WTC11 (cell line): ENCODE data around the gene ZBTB7C. TPM values are rescaled to one million over a fixed set of nuclear protein-coding genes. Genes with fewer than 3 reads are reported as not detected.

Source experiments
- ATAC-seq: fragments of 200-7000 bp; cut with Tn5 transposase; 2 replicates; pipeline ENCODE4 v1.10.0; 2021; ENCODE audit warnings: mild to moderate bottlenecking, moderate library complexity
- CTCF ChIA-PET: fragments of 300-600 bp; sonication (Branson Sonifier 250); formaldehyde crosslinking; loops from one replicate; lab custom pipeline; 2021; ENCODE audit warnings: antibody characterized with exemption; lab: Charles Lee
- POLR2A ChIA-PET: fragments of 350-600 bp; sonication (Branson Sonifier 250); formaldehyde crosslinking; loops from one replicate; lab custom pipeline; 2021; ENCODE audit warnings: antibody characterized with exemption; lab: Charles Lee
- DNase-seq: peaks from one replicate; pipeline ENCODE4 v3.0.0; 2021; ENCODE audit warnings: low spot score
- H3K27ac Mint-ChIP-seq: 2 replicates; pipeline ENCODE4 v1.8.0; 2021; ENCODE audit warnings: mixed read lengths
- H3K27me3 Mint-ChIP-seq: 2 replicates; pipeline ENCODE4 v1.8.0; 2021; ENCODE audit warnings: low read depth, mild to moderate bottlenecking, moderate library complexity, mixed read lengths
- H3K36me3 Mint-ChIP-seq: 2 replicates; pipeline ENCODE4 v1.8.0; 2021; ENCODE audit warnings: mixed read lengths
- H3K4me1 Mint-ChIP-seq: 2 replicates; pipeline ENCODE4 v1.8.0; 2022; ENCODE audit warnings: mixed read lengths
- H3K4me3 Mint-ChIP-seq: 2 replicates; pipeline ENCODE4 v1.8.0; 2021; ENCODE audit warnings: mild to moderate bottlenecking, moderate library complexity, mixed read lengths
- H3K9me3 Mint-ChIP-seq: 2 replicates; pipeline ENCODE4 v1.8.0; 2021; ENCODE audit warnings: mixed read lengths
- CDX4 ChIP-seq: fragments of 250-450 bp; sonication (Bioruptor Pico); IDR thresholded peaks from 2 replicates; pipeline ENCODE4 v1.9.0; 2021; ENCODE audit warnings: moderate library complexity, mild to moderate bottlenecking, inconsistent platforms, borderline replicate concordance
- E2F1 ChIP-seq: sonication (generic); formaldehyde crosslinking; IDR thresholded peaks from 2 replicates; pipeline ENCODE4 v1.8.0; 2022; ENCODE audit warnings: mild to moderate bottlenecking, missing genetic modification reagents
- EMX1 ChIP-seq: fragments of 250-450 bp; sonication (Bioruptor Pico); IDR thresholded peaks from 2 replicates; pipeline ENCODE4 v1.8.0; 2021; ENCODE audit warnings: mild to moderate bottlenecking
- ESRRA ChIP-seq: sonication (generic); formaldehyde crosslinking; IDR thresholded peaks from 2 replicates; pipeline ENCODE4 v1.8.1; 2022; ENCODE audit warnings: mild to moderate bottlenecking, missing genetic modification reagents, borderline replicate concordance
- FOXJ3 ChIP-seq: sonication (generic); formaldehyde crosslinking; IDR thresholded peaks from 2 replicates; pipeline ENCODE4 v1.9.0; 2021; ENCODE audit warnings: missing genetic modification reagents, mild to moderate bottlenecking, borderline replicate concordance
- GRHL2 ChIP-seq: fragments of 250-450 bp; sonication (Bioruptor Pico); IDR thresholded peaks from 2 replicates; pipeline ENCODE4 v1.8.0; 2022; ENCODE audit warnings: mild to moderate bottlenecking, moderate library complexity; ENCODE audit not compliant: insufficient replicate concordance, severe bottlenecking
- GTF2I ChIP-seq: fragments of 250-450 bp; sonication (Bioruptor Pico); conservative IDR thresholded peaks from 2 replicates; pipeline ENCODE4 v1.4.0; 2021; ENCODE audit warnings: mild to moderate bottlenecking
- JAZF1 ChIP-seq: fragments of 250-450 bp; sonication (Bioruptor Pico); IDR thresholded peaks from 2 replicates; pipeline ENCODE4 v1.9.0; 2021; ENCODE audit warnings: moderate library complexity, mild to moderate bottlenecking, inconsistent platforms
- NFE2L1 ChIP-seq: sonication (generic); formaldehyde crosslinking; IDR thresholded peaks from 2 replicates; pipeline ENCODE4 v1.8.1; 2023; ENCODE audit warnings: missing genetic modification reagents
- PRDM15 ChIP-seq: sonication (generic); formaldehyde crosslinking; IDR thresholded peaks from 2 replicates; pipeline ENCODE4 v1.8.0; 2022; ENCODE audit warnings: missing genetic modification reagents
- PRRX2 ChIP-seq: fragments of 250-450 bp; sonication (Bioruptor Pico); IDR thresholded peaks from 2 replicates; pipeline ENCODE4 v1.8.0; 2021; ENCODE audit warnings: mild to moderate bottlenecking
- RORB ChIP-seq: fragments of 250-450 bp; sonication (Bioruptor Pico); IDR thresholded peaks from 2 replicates; pipeline ENCODE4 v1.9.0; 2021; ENCODE audit warnings: mild to moderate bottlenecking
- SOX15 ChIP-seq: fragments of 250-450 bp; sonication (Bioruptor Pico); IDR thresholded peaks from 2 replicates; pipeline ENCODE4 v1.9.0; 2021; ENCODE audit warnings: mild to moderate bottlenecking
- STAT6 ChIP-seq: sonication (generic); formaldehyde crosslinking; conservative IDR thresholded peaks from 2 replicates; pipeline ENCODE4 v1.8.1; 2023; ENCODE audit warnings: mild to moderate bottlenecking, low read depth, missing genetic modification reagents, moderate library complexity
- TEAD1 ChIP-seq: sonication (generic); formaldehyde crosslinking; IDR thresholded peaks from 2 replicates; pipeline ENCODE4 v1.8.0; 2022; ENCODE audit warnings: mild to moderate bottlenecking, missing genetic modification reagents
- ZBTB21 ChIP-seq: sonication (generic); formaldehyde crosslinking; IDR thresholded peaks from 2 replicates; pipeline ENCODE4 v1.8.1; 2023; ENCODE audit warnings: mild to moderate bottlenecking, missing genetic modification reagents, borderline replicate concordance
- ZNF121 ChIP-seq: sonication (generic); formaldehyde crosslinking; IDR thresholded peaks from 2 replicates; pipeline ENCODE4 v1.8.0; 2023; ENCODE audit warnings: missing genetic modification reagents
- ZNF396 ChIP-seq: fragments of 250-450 bp; sonication (Bioruptor Pico); IDR thresholded peaks from 2 replicates; pipeline ENCODE4 v1.8.0; 2021; ENCODE audit warnings: mild to moderate bottlenecking, moderate library complexity, borderline replicate concordance
- total RNA-seq: library from RNA; stranded (reverse); gene quantifications from 3 replicates; pipeline ENCODE4 v1.2.3, GENCODE V29; 2021
- TF ChIP-seq, protein P1 (sequence below): sonication (generic); formaldehyde crosslinking; IDR thresholded peaks from 2 replicates; pipeline ENCODE4 v1.8.0; 2022; ENCODE audit warnings: mild to moderate bottlenecking, missing genetic modification reagents
- TF ChIP-seq, protein P2 (sequence below): sonication (generic); formaldehyde crosslinking; IDR thresholded peaks from 2 replicates; pipeline ENCODE4 v1.8.1; 2023; ENCODE audit warnings: mild to moderate bottlenecking, missing genetic modification reagents, borderline replicate concordance

ZBTB7C gene
- total RNA-seq, 1 experiment from 2014 or later, result 0.48 TPM

- H3K4me3 Mint-ChIP-seq, result no peak overlapping the region
- H3K4me1 Mint-ChIP-seq, result peaks cover 11% of the 10 kb centered on the region
- DNase-seq, result no peak
- POLR2A ChIA-PET, result no interaction called here
- peaks cover 21% of the 10 kb centered on the region for H3K27me3 Mint-ChIP-seq
- H3K36me3 Mint-ChIP-seq, result no peaks in the 10 kb centered on the region
- ATAC-seq, result no peak
- peaks cover 5% of the 10 kb centered on the region for H3K9me3 Mint-ChIP-seq
- TF ChIP-seq GTF2I (CRISPR knock-in tag) (no peak), SOX15 (CRISPR knock-in tag) (no peak), ZNF396 (CRISPR knock-in tag) (no peak), JAZF1 (CRISPR knock-in tag) (no peak), CDX4 (no peak), ZNF121 (CRISPR knock-in tag) (no peak), GRHL2 (CRISPR knock-in tag) (no peak), ZBTB21 (CRISPR knock-in tag) (no peak), FOXJ3 (CRISPR knock-in tag) (no peak), STAT6 (CRISPR knock-in tag) (no peak), RORB (CRISPR knock-in tag) (no peak), PRRX2 (CRISPR knock-in tag) (no peak), PRDM15 (no peak), EMX1 (no peak), TEAD1 (CRISPR knock-in tag) (no peak), E2F1 (CRISPR knock-in tag) (no peak), ESRRA (no peak), NFE2L1 (CRISPR knock-in tag) (no peak)
- TF ChIP-seq, protein P1, sequence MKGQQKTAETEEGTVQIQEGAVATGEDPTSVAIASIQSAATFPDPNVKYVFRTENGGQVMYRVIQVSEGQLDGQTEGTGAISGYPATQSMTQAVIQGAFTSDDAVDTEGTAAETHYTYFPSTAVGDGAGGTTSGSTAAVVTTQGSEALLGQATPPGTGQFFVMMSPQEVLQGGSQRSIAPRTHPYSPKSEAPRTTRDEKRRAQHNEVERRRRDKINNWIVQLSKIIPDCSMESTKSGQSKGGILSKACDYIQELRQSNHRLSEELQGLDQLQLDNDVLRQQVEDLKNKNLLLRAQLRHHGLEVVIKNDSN (CRISPR knock-in tag), result no peak
- TF ChIP-seq, protein P2, sequence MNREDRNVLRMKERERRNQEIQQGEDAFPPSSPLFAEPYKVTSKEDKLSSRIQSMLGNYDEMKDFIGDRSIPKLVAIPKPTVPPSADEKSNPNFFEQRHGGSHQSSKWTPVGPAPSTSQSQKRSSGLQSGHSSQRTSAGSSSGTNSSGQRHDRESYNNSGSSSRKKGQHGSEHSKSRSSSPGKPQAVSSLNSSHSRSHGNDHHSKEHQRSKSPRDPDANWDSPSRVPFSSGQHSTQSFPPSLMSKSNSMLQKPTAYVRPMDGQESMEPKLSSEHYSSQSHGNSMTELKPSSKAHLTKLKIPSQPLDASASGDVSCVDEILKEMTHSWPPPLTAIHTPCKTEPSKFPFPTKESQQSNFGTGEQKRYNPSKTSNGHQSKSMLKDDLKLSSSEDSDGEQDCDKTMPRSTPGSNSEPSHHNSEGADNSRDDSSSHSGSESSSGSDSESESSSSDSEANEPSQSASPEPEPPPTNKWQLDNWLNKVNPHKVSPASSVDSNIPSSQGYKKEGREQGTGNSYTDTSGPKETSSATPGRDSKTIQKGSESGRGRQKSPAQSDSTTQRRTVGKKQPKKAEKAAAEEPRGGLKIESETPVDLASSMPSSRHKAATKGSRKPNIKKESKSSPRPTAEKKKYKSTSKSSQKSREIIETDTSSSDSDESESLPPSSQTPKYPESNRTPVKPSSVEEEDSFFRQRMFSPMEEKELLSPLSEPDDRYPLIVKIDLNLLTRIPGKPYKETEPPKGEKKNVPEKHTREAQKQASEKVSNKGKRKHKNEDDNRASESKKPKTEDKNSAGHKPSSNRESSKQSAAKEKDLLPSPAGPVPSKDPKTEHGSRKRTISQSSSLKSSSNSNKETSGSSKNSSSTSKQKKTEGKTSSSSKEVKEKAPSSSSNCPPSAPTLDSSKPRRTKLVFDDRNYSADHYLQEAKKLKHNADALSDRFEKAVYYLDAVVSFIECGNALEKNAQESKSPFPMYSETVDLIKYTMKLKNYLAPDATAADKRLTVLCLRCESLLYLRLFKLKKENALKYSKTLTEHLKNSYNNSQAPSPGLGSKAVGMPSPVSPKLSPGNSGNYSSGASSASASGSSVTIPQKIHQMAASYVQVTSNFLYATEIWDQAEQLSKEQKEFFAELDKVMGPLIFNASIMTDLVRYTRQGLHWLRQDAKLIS (CRISPR knock-in tag), result no peak
- TF ChIP-seq, all 79 proteins: peak for 0
- CTCF ChIA-PET, result no interaction called here
- H3K27ac Mint-ChIP-seq, result no peak overlapping the region
Measured at GRCh38 chr18:48050176-48050575, 359.0 kb downstream of the ZBTB7C start.
